Measurements from ENCODE around the gene PRR29. TPM values are rescaled to one million over a fixed set of nuclear protein-coding genes. Genes with fewer than 3 reads are reported as not detected.

The PRR29 gene
- total RNA-seq, 4 donors from 2014 or later = 1.7 to 5.6 (median 4.2) TPM

GRCh38 chr17:63997341-63998048, 656 bp upstream of the PRR29 start:
- DNase-seq = no peak
- no peaks in the 10 kb centered on the region for H3K27me3 ChIP-seq
- peak overlapping the region in 1 of 3 donors; percentile 17 for H3K27ac ChIP-seq
- intact Hi-C loops (cut with DNase I) = no loop called here
- H3K4me3 ChIP-seq (replicated peaks in 1 of 3) = peak overlapping the region; percentile 29 to 69 (median 56)
- H3K9me3 ChIP-seq = no peaks in the 10 kb centered on the region
- no peaks in the 10 kb centered on the region for H3K36me3 ChIP-seq
- WGBS, 2 donors = 20 to 30% methylated on average over 19 of the region's 19 CpGs
- TF ChIP-seq POLR2A (IDR thresholded peaks at IDR 0.05) (no peak), CTCF (IDR thresholded peaks at IDR 0.05) (no peak)
- peaks cover 23 to 45% of the 10 kb centered on the region in 2 donors for H3K4me1 ChIP-seq

- DNase-seq = no peak
- Histone ChIP-seq H3K9me3 (no peaks in the 10 kb centered on the region), H3K4me3 (replicated peaks in 1 of 3) (peak overlapping the region in 1 of 3 donors; percentile 56), H3K27ac (no peak overlapping the region), H3K4me1 (peaks cover 20 to 41% of the 10 kb centered on the region in 2 donors), H3K36me3 (no peaks in the 10 kb centered on the region), H3K27me3 (no peaks in the 10 kb centered on the region)
- TF ChIP-seq POLR2A (IDR thresholded peaks at IDR 0.05) (no peak), CTCF (IDR thresholded peaks at IDR 0.05) (no peak)
- intact Hi-C loops (cut with DNase I) = no loop called here
- 33 to 45% methylated on average over 11 to 13 of the region's 33 CpGs for WGBS, 2 donors
Measured at GRCh38 chr17:63998721-63999679, 849 bp downstream of the PRR29 start.

GRCh38 chr17:63999680-64000531, 1.8 kb downstream of the PRR29 start:
- Histone ChIP-seq H3K27me3 (no peaks in the 10 kb centered on the region), H3K4me1 (peaks cover 15 to 39% of the 10 kb centered on the region in 2 donors), H3K36me3 (no peaks in the 10 kb centered on the region), H3K27ac (no peak overlapping the region), H3K9me3 (no peaks in the 10 kb centered on the region), H3K4me3 (replicated peaks in 1 of 3) (no peak overlapping the region)
- DNase-seq = no peak
- intact Hi-C loops (cut with DNase I) = no loop called here
- TF ChIP-seq POLR2A (IDR thresholded peaks at IDR 0.05) = no peak
- no peak for TF ChIP-seq CTCF (IDR thresholded peaks at IDR 0.05)
- 88 to 93% methylated on average over 25 of the region's 25 CpGs for WGBS, 2 donors

GRCh38 chr17:64001091-64001579, 3.0 kb downstream of the PRR29 start:
- peaks cover 26 to 51% of the 10 kb centered on the region in 2 donors for H3K4me1 ChIP-seq
- TF ChIP-seq CTCF (IDR thresholded peaks at IDR 0.05) = no peak
- no peak for TF ChIP-seq POLR2A (IDR thresholded peaks at IDR 0.05)
- peak overlapping the region; percentile 48 to 85 (median 61) for H3K27ac ChIP-seq
- WGBS, 2 donors = 90 to 92% methylated on average over 5 to 6 of the region's 7 CpGs
- no peaks in the 10 kb centered on the region for H3K36me3 ChIP-seq
- no peaks in the 10 kb centered on the region for H3K9me3 ChIP-seq
- H3K4me3 ChIP-seq (replicated peaks in 1 of 3) = no peak overlapping the region
- intact Hi-C loops (cut with DNase I) = no loop called here
- no peaks in the 10 kb centered on the region for H3K27me3 ChIP-seq
- DNase-seq = no peak
